ENCODE data around the gene U2SURP. TPM values are rescaled to one million over a fixed set of nuclear protein-coding genes. Genes with fewer than 3 reads are reported as not detected.

U2SURP gene
- 100 to 1,000 TPM; 113 to 166 TPM for total RNA-seq

DNA sequence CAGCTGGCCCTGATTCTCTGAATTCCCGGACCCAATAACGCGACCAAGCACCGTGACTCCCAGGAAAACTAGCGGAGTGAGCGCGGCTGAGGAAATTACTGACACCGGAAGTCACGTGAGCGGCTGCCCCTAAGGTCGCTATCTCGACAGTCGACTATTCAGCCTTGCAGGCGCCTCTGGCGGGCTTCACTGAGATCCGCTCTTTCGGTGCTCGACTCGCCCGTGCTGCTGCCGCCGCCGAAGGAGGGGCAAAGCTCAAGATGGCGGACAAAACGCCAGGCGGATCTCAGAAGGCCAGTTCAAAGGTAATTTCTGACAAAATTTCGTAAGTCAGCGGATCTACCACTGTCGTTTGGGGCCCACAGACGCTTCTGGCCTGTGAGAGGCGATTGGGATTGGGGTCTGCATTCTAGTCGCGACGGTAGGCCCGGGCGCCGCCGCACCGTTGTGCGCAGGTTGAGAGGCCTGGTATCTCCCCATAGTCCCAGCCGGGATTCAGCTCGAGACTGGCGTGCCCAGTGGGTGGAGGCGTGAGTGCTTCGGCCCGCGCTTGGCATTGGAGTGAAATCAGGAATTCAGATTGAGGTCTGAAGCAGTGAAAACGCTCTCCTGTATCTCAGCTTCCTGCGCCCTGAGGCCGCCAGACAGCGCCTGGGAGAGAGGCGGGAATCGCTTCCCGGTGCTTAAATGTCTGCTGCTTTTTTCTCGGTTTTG lies at the start of gene U2SURP:
Gene U2SURP, plus strand, starts transcription at position 202 of the 714 bp plus-strand sequence. Its CDS starts 59 bp downstream, at position 261.
- peaks cover 0 to 10% of the 10 kb centered on the region in 2 donors for H3K27me3 Mint-ChIP-seq
- DNase-seq (ENCODE audit: low spot score) (peak; percentile 95), ATAC-seq (peak; percentile 98)
- peaks cover 30 to 39% of the 10 kb centered on the region in 2 donors for H3K4me1 Mint-ChIP-seq (ENCODE audit: low read depth in 2 of 2)
- H3K4me3 Mint-ChIP-seq, result peak within 1 kb of the TSS; percentile 98
- no peaks in the 10 kb centered on the region for H3K9me3 Mint-ChIP-seq
- H3K27ac Mint-ChIP-seq, result peak within 1 kb of the TSS; percentile 94 to 97
- H3K36me3 Mint-ChIP-seq, result peaks cover 6% of the 10 kb centered on the region

GRCh38 chr3:142951794-142952193 lies 49.6 kb upstream of the U2SURP start:
- no peaks in the 10 kb centered on the region for H3K36me3 Mint-ChIP-seq
- peaks cover 0 to 7% of the 10 kb centered on the region in 2 donors for H3K4me1 Mint-ChIP-seq (ENCODE audit: low read depth in 2 of 2)
- peaks cover 39 to 42% of the 10 kb centered on the region in 2 donors for H3K27me3 Mint-ChIP-seq
- DNase-seq (ENCODE audit: low spot score) (no peak), ATAC-seq (no peak)
- H3K27ac Mint-ChIP-seq, result no peak overlapping the region
- no peaks in the 10 kb centered on the region for H3K9me3 Mint-ChIP-seq
- H3K4me3 Mint-ChIP-seq, result no peak overlapping the region

- no peak for DNase-seq (ENCODE audit: low spot score)
- no peaks in the 10 kb centered on the region for H3K9me3 Mint-ChIP-seq
- H3K4me3 Mint-ChIP-seq, result no peak overlapping the region
- no peaks in the 10 kb centered on the region for H3K36me3 Mint-ChIP-seq
- H3K27ac Mint-ChIP-seq, result no peak overlapping the region
- peaks cover 39 to 45% of the 10 kb centered on the region in 2 donors for H3K27me3 Mint-ChIP-seq
- peaks cover 0 to 4% of the 10 kb centered on the region in 2 donors for H3K4me1 Mint-ChIP-seq (ENCODE audit: low read depth in 2 of 2)
- ATAC-seq, result no peak
Observed at GRCh38 chr3:142952272-142953193, 48.8 kb upstream of the U2SURP start.

DNA sequence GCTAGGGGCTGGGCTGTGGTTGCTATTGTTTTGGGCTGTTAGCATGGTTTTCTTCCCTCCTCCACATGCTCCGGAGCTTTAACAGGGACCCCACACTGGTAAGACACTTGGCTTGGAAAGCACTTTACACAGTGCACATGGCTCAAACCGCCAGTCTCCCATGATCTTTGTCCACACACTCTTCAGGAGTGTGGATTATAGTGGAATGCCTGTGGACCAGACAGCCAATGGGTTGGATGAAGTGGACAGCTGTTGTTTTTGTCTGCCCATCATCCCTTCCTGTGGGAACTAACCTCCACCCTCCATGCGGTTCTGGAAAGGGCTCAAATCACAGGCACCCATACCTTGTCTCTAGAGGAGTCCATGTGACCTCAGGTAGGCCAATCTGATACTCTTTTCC lies 47.9 kb upstream of the U2SURP start:
- Mint-ChIP-seq H3K27me3 (peaks cover 35 to 50% of the 10 kb centered on the region in 2 donors), H3K9me3 (no peaks in the 10 kb centered on the region), H3K4me1 (ENCODE audit: low read depth in 2 of 2) (no peaks in the 10 kb centered on the region), H3K4me3 (no peak overlapping the region), H3K36me3 (no peaks in the 10 kb centered on the region), H3K27ac (no peak overlapping the region)
- no peak for ATAC-seq
- no peak for DNase-seq (ENCODE audit: low spot score)

GRCh38 chr3:142958707-142959106 lies 42.7 kb upstream of the U2SURP start:
- Mint-ChIP-seq H3K4me3 (no peak overlapping the region), H3K36me3 (peaks cover 6% of the 10 kb centered on the region), H3K27me3 (peaks cover 36 to 60% of the 10 kb centered on the region in 2 donors), H3K9me3 (no peaks in the 10 kb centered on the region), H3K27ac (no peak overlapping the region), H3K4me1 (ENCODE audit: low read depth in 2 of 2) (peaks cover 9 to 13% of the 10 kb centered on the region in 2 donors)
- no peak for DNase-seq (ENCODE audit: low spot score)
- ATAC-seq, result no peak

DNA sequence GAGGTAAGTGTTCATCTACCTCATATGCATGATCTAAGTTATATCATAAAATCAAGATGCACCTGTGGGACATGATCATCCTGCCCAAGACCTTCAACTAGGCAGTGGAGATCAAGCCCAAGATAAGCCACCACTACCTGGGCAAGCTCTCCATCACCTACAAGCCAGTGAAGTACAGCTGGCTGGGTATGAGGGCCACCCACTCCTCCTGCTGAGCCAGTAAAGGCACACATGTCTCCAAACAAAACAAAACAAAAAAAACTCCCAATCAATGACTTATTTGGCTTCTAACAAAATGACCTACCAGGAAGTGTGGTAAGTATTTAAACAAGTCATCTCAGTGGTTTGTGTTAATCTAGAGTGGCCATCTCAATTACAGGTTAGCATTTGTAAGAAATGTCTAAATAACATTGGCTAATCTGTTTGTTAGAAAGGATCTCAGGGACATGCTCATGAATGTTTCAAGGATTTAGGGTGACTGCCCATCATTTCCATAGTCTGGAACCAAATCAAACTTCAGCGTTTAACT lies 41.0 kb upstream of the U2SURP start:
- peaks cover 12 to 13% of the 10 kb centered on the region in 2 donors for H3K4me1 Mint-ChIP-seq (ENCODE audit: low read depth in 2 of 2)
- H3K36me3 Mint-ChIP-seq, result peaks cover 6% of the 10 kb centered on the region
- no peak for ATAC-seq
- no peaks in the 10 kb centered on the region for H3K9me3 Mint-ChIP-seq
- DNase-seq (ENCODE audit: low spot score), result no peak
- no peak overlapping the region for H3K4me3 Mint-ChIP-seq
- no peak overlapping the region for H3K27ac Mint-ChIP-seq
- peaks cover 39 to 67% of the 10 kb centered on the region in 2 donors for H3K27me3 Mint-ChIP-seq

- H3K36me3 Mint-ChIP-seq, result peaks cover 6% of the 10 kb centered on the region
- H3K9me3 Mint-ChIP-seq, result no peaks in the 10 kb centered on the region
- H3K4me1 Mint-ChIP-seq (ENCODE audit: low read depth in 2 of 2), result peaks cover 12 to 13% of the 10 kb centered on the region in 2 donors
- no peak for DNase-seq (ENCODE audit: low spot score)
- peaks cover 40 to 75% of the 10 kb centered on the region in 2 donors for H3K27me3 Mint-ChIP-seq
- ATAC-seq, result no peak
- H3K4me3 Mint-ChIP-seq, result no peak overlapping the region
- no peak overlapping the region for H3K27ac Mint-ChIP-seq
Observed at GRCh38 chr3:142961539-142961938, 39.8 kb upstream of the U2SURP start.

DNA sequence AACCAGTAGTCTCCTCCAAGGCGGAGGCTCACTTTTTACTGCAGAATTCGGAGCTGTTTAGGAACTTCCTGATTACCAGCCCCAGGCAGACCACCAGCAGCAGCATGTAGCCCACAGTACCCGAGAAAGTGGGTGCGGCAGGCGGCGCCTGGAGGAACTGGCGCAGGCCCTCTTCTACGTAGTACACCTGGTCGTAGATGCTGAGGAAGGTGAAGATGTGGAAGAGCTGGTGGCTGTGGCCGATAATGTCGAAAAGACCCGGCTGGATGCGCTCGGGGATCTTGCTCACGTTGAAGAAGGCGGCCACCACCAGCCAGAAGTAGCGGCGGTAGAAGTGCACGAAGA lies 39.2 kb upstream of the U2SURP start:
- no peak overlapping the region for H3K27ac Mint-ChIP-seq
- H3K4me3 Mint-ChIP-seq, result peak overlapping the region; percentile 82
- H3K4me1 Mint-ChIP-seq (ENCODE audit: low read depth in 2 of 2), result peaks cover 12 to 13% of the 10 kb centered on the region in 2 donors
- DNase-seq (ENCODE audit: low spot score) (no peak), ATAC-seq (no peak)
- peaks cover 43 to 79% of the 10 kb centered on the region in 2 donors for H3K27me3 Mint-ChIP-seq
- H3K9me3 Mint-ChIP-seq, result no peaks in the 10 kb centered on the region
- peaks cover 6% of the 10 kb centered on the region for H3K36me3 Mint-ChIP-seq

GRCh38 chr3:142962520-142963233 lies 38.7 kb upstream of the U2SURP start:
- no peak overlapping the region for H3K27ac Mint-ChIP-seq
- peaks cover 6% of the 10 kb centered on the region for H3K36me3 Mint-ChIP-seq
- H3K4me1 Mint-ChIP-seq (ENCODE audit: low read depth in 2 of 2), result peaks cover 12 to 13% of the 10 kb centered on the region in 2 donors
- DNase-seq (ENCODE audit: low spot score), result no peak
- ATAC-seq, result peak in 1 of 2 donors; percentile 31
- H3K9me3 Mint-ChIP-seq, result no peaks in the 10 kb centered on the region
- H3K27me3 Mint-ChIP-seq, result peaks cover 41 to 74% of the 10 kb centered on the region in 2 donors
- peak overlapping the region; percentile 82 for H3K4me3 Mint-ChIP-seq

GRCh38 chr3:142963234-142963515 lies 38.2 kb upstream of the U2SURP start:
- Mint-ChIP-seq H3K4me3 (peak overlapping the region; percentile 82), H3K27ac (no peak overlapping the region), H3K4me1 (ENCODE audit: low read depth in 2 of 2) (peaks cover 12 to 13% of the 10 kb centered on the region in 2 donors), H3K9me3 (no peaks in the 10 kb centered on the region), H3K36me3 (peaks cover 6% of the 10 kb centered on the region), H3K27me3 (peaks cover 41 to 75% of the 10 kb centered on the region in 2 donors)
- ATAC-seq (peak in 1 of 2 donors; percentile 39), DNase-seq (ENCODE audit: low spot score) (no peak)

GRCh38 chr3:142963516-142964448 lies 37.6 kb upstream of the U2SURP start, which contains the start of gene PAQR9:
Gene PAQR9, minus strand, starts transcription at chr3:142963674. Its CDS starts 338 bp downstream, at chr3:142963336.
- ATAC-seq, result peak; percentile 61 to 64
- Mint-ChIP-seq H3K36me3 (peaks cover 6% of the 10 kb centered on the region), H3K9me3 (no peaks in the 10 kb centered on the region), H3K27ac (no peak within 1 kb of the TSS), H3K4me3 (peak within 1 kb of the TSS; percentile 82), H3K27me3 (peaks cover 46 to 75% of the 10 kb centered on the region in 2 donors), H3K4me1 (ENCODE audit: low read depth in 2 of 2) (peaks cover 12 to 13% of the 10 kb centered on the region in 2 donors)
- DNase-seq (ENCODE audit: low spot score), result no peak

DNA sequence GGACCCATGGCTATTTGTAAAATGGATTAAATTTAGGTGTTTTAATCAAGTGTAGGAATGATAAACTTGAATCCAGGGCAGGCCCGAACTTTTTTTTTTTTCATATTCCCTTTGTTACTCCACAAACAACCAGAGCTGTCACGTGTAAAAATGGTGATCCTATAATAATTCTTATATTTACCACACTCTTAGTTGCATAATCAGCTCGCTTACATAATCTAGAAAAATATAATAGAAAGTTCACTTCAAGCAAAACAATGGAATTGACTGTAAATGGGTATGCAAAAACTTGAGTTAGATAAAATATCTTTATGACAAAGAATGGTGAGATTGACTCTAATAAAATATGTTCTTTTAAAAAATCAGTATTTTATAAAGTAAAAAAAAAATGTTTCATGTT lies 35.8 kb upstream of the U2SURP start:
- no peak for DNase-seq (ENCODE audit: low spot score)
- H3K4me3 Mint-ChIP-seq, result no peak overlapping the region
- peaks cover 12 to 13% of the 10 kb centered on the region in 2 donors for H3K4me1 Mint-ChIP-seq (ENCODE audit: low read depth in 2 of 2)
- no peaks in the 10 kb centered on the region for H3K9me3 Mint-ChIP-seq
- peaks cover 6% of the 10 kb centered on the region for H3K36me3 Mint-ChIP-seq
- no peak for ATAC-seq
- peaks cover 49 to 67% of the 10 kb centered on the region in 2 donors for H3K27me3 Mint-ChIP-seq
- H3K27ac Mint-ChIP-seq, result no peak overlapping the region

Measured in natural killer cell treated with Interleukin-12 subunit alpha and Interleukin-12 subunit beta and Interleukin-15 and Interleukin-18, amount 100 ng/mL, for 72 hours (primary cell).